Measurements from ENCODE around the gene MYCBPAP. TPM values are rescaled to one million over a fixed set of nuclear protein-coding genes. Genes with fewer than 3 reads are reported as not detected.

The MYCBPAP gene
- total RNA-seq, 2 experiments from 2014 or later, result 0.78 to 1.5 TPM

GRCh38 chr17:50469671-50470305 lies 38.5 kb upstream of the MYCBPAP start:
- H3K27ac ChIP-seq (ENCODE audit: low read depth in 1 of 2, low read length in 2 of 2), result no peak overlapping the region
- H3K4me3 Mint-ChIP-seq, result no peak overlapping the region
- CTCF ChIA-PET, result no interaction called here

GRCh38 chr17:50470426-50470825 lies 37.8 kb upstream of the MYCBPAP start:
- no peak for DNase-seq
- H3K27ac Mint-ChIP-seq, result no peak overlapping the region
- TF ChIP-seq CTCF (IDR thresholded peaks at IDR 0.05), result no peak
- H3K4me1 Mint-ChIP-seq (ENCODE audit: low read depth), result peaks cover 9% of the 10 kb centered on the region
- H3K27me3 Mint-ChIP-seq, result peaks cover 32% of the 10 kb centered on the region
- POLR2A ChIA-PET, result no interaction called here
- intact Hi-C loops (cut with DNase I, micrococcal nuclease), result no loop called here
- H3K9me3 Mint-ChIP-seq, result no peaks in the 10 kb centered on the region
- no peaks in the 10 kb centered on the region for H3K36me3 Mint-ChIP-seq (ENCODE audit: low read depth)
- Histone ChIP-seq H3K36me3 (ENCODE audit: insufficient read depth, low read length) (no peaks in the 10 kb centered on the region), H3K4me1 (ENCODE audit: insufficient read depth, low read length) (peaks cover 27% of the 10 kb centered on the region), H3K9me3 (ENCODE audit: control insufficient read depth in 1 of 2, insufficient read depth in 1 of 2, low read length in 2 of 2) (peaks cover 0 to 18% of the 10 kb centered on the region in 2 experiments), H3K27ac (ENCODE audit: low read depth in 1 of 2, low read length in 2 of 2) (no peak overlapping the region), H3K4me3 (ENCODE audit: low read length) (no peak overlapping the region), H3K27me3 (ENCODE audit: control insufficient read depth in 1 of 2, insufficient read depth in 2 of 2, low read length in 2 of 2) (peaks cover 22 to 26% of the 10 kb centered on the region in 2 experiments)
- CTCF ChIA-PET, result no interaction called here
- no peak for ATAC-seq (ENCODE audit: poor library complexity)
- H3K4me3 Mint-ChIP-seq, result no peak overlapping the region

More at GRCh38 chr17:50469671-50470305, 38.5 kb upstream of the MYCBPAP start:
- no peak overlapping the region for H3K4me3 ChIP-seq (ENCODE audit: low read length)
- peaks cover 27% of the 10 kb centered on the region for H3K4me1 ChIP-seq (ENCODE audit: insufficient read depth, low read length)
- TF ChIP-seq CTCF (IDR thresholded peaks at IDR 0.05), result no peak
- Mint-ChIP-seq H3K36me3 (ENCODE audit: low read depth) (no peaks in the 10 kb centered on the region), H3K27me3 (peaks cover 35% of the 10 kb centered on the region), H3K4me1 (ENCODE audit: low read depth) (peaks cover 9% of the 10 kb centered on the region), H3K9me3 (no peaks in the 10 kb centered on the region), H3K27ac (no peak overlapping the region)
- intact Hi-C loops (cut with DNase I, micrococcal nuclease), result no loop called here
- ATAC-seq (ENCODE audit: poor library complexity) (no peak), DNase-seq (no peak)
- POLR2A ChIA-PET, result no interaction called here
- H3K27me3 ChIP-seq (ENCODE audit: control insufficient read depth in 1 of 2, insufficient read depth in 2 of 2, low read length in 2 of 2), result peaks cover 22 to 26% of the 10 kb centered on the region in 2 experiments
- H3K36me3 ChIP-seq (ENCODE audit: insufficient read depth, low read length), result no peaks in the 10 kb centered on the region
- peaks cover 0 to 18% of the 10 kb centered on the region in 2 experiments for H3K9me3 ChIP-seq (ENCODE audit: control insufficient read depth in 1 of 2, insufficient read depth in 1 of 2, low read length in 2 of 2)

- no peak for TF ChIP-seq CTCF (IDR thresholded peaks at IDR 0.05)
- Mint-ChIP-seq H3K4me3 (no peak overlapping the region), H3K36me3 (ENCODE audit: low read depth) (no peaks in the 10 kb centered on the region), H3K27ac (no peak overlapping the region), H3K27me3 (peaks cover 27% of the 10 kb centered on the region), H3K9me3 (no peaks in the 10 kb centered on the region), H3K4me1 (ENCODE audit: low read depth) (peaks cover 9% of the 10 kb centered on the region)
- no peak overlapping the region for H3K27ac ChIP-seq (ENCODE audit: low read depth in 1 of 2, low read length in 2 of 2)
- ChIA-PET POLR2A (no interaction called here), CTCF (interaction anchor here (1.1 kb wide), 1 partner anchor 74 kb away, joined by 3 read pairs; no protein-coding TSS in a partner anchor)
- no peak for DNase-seq
- peaks cover 26% of the 10 kb centered on the region for H3K4me1 ChIP-seq (ENCODE audit: insufficient read depth, low read length)
- intact Hi-C loops (cut with DNase I, micrococcal nuclease), result no loop called here
- H3K9me3 ChIP-seq (ENCODE audit: control insufficient read depth in 1 of 2, insufficient read depth in 1 of 2, low read length in 2 of 2), result peaks cover 0 to 18% of the 10 kb centered on the region in 2 experiments
- no peak for ATAC-seq (ENCODE audit: poor library complexity)
- H3K27me3 ChIP-seq (ENCODE audit: control insufficient read depth in 1 of 2, insufficient read depth in 2 of 2, low read length in 2 of 2), result peaks cover 22 to 26% of the 10 kb centered on the region in 2 experiments
- no peak overlapping the region for H3K4me3 ChIP-seq (ENCODE audit: low read length)
- no peaks in the 10 kb centered on the region for H3K36me3 ChIP-seq (ENCODE audit: insufficient read depth, low read length)
Observed at GRCh38 chr17:50471009-50471905, 37.0 kb upstream of the MYCBPAP start.

Data from CD4-positive, alpha-beta T cell (primary cell).